Neutrophil (primary cell): ENCODE measurements around the gene DNAH17.

Source experiments
- H3K27ac ChIP-seq: fragments of 200-600 bp; sonication (generic); 2 replicates; pipeline ENCODE4 v1.5.1; 2016; ENCODE audit warnings: mild to moderate bottlenecking, moderate library complexity
- H3K27me3 ChIP-seq: fragments of 200-600 bp; sonication (generic); 2 replicates; pipeline ENCODE4 v1.6.0; 2016; ENCODE audit warnings: mild to moderate bottlenecking
- H3K36me3 ChIP-seq: fragments of 200-600 bp; sonication (generic); 2 replicates; pipeline ENCODE4 v1.5.1; 2017
- H3K4me1 ChIP-seq, 2 experiments: fragments of 200-600 bp in 1 of 2; sonication (generic) in 1 of 2; 1 replicate in 1 of 2; 2 replicates in 1 of 2; pipeline versions ENCODE4 v1.5.1 to v1.6.1; 2013 to 2016; ENCODE audit warnings: low read depth in 1 of 2, low read length in 1 of 2, mild to moderate bottlenecking in 1 of 2, moderate library complexity in 1 of 2; ENCODE audit not compliant: control insufficient read depth in 1 of 2, insufficient read depth in 1 of 2
- H3K4me3 ChIP-seq, 2 experiments: fragments of 200-600 bp in 1 of 2; sonication (generic) in 1 of 2; 1 replicate in 1 of 2; 2 replicates in 1 of 2; pipeline ENCODE4 v1.5.1; 2013 to 2016; ENCODE audit warnings: low read depth in 1 of 2, low read length in 1 of 2, mild to moderate bottlenecking in 1 of 2, moderate library complexity in 1 of 2
- H3K9me3 ChIP-seq: fragments of 200-600 bp; sonication (generic); 2 replicates; pipeline ENCODE4 v1.5.1; 2016
- CTCF ChIP-seq: fragments of 200-600 bp; sonication (generic); IDR thresholded peaks from 2 replicates; pipeline ENCODE4 v1.5.1; 2016; ENCODE audit warnings: antibody characterized with exemption

Gene DNAH17

GRCh38 chr17:78376161-78376560, 201.0 kb downstream of the DNAH17 start:
- Histone ChIP-seq H3K36me3 (no peaks in the 10 kb centered on the region), H3K9me3 (no peaks in the 10 kb centered on the region), H3K4me1 (peaks cover 60 to 63% of the 10 kb centered on the region in 2 experiments), H3K4me3 (peak overlapping the region in 1 of 2 experiments; percentile 25), H3K27ac (peak overlapping the region; percentile 84), H3K27me3 (no peaks in the 10 kb centered on the region)
- no peak for TF ChIP-seq CTCF

GRCh38 chr17:78375401-78376151, 201.6 kb downstream of the DNAH17 start:
- no peak for TF ChIP-seq CTCF
- Histone ChIP-seq H3K27me3 (no peaks in the 10 kb centered on the region), H3K36me3 (no peaks in the 10 kb centered on the region), H3K9me3 (no peaks in the 10 kb centered on the region), H3K27ac (peak overlapping the region; percentile 84), H3K4me1 (peaks cover 54 to 57% of the 10 kb centered on the region in 2 experiments), H3K4me3 (peak overlapping the region; percentile 25 to 36)

GRCh38 chr17:78374631-78375274, 202.4 kb downstream of the DNAH17 start:
- Histone ChIP-seq H3K4me1 (peaks cover 46 to 49% of the 10 kb centered on the region in 2 experiments), H3K27me3 (no peaks in the 10 kb centered on the region), H3K36me3 (no peaks in the 10 kb centered on the region), H3K27ac (peak overlapping the region; percentile 84), H3K9me3 (no peaks in the 10 kb centered on the region), H3K4me3 (peak overlapping the region in 1 of 2 experiments; percentile 36)
- no peak for TF ChIP-seq CTCF

GRCh38 chr17:78374189-78374588, 203.0 kb downstream of the DNAH17 start:
- Histone ChIP-seq H3K4me1 (peaks cover 41 to 43% of the 10 kb centered on the region in 2 experiments), H3K27me3 (no peaks in the 10 kb centered on the region), H3K36me3 (no peaks in the 10 kb centered on the region), H3K9me3 (no peaks in the 10 kb centered on the region), H3K27ac (no peak overlapping the region), H3K4me3 (no peak overlapping the region)
- TF ChIP-seq CTCF = no peak
